Activated effector memory CD4-positive, alpha-beta T cell treated with Interleukin-2 at 50 U/mL for 16 hours (primary cell): ENCODE data around the gene PRR27.

Source experiments
- DNase-seq: peaks from one replicate; pipeline ENCODE4 v3.0.0-alpha.2; 2020

PRR27 gene

GRCh38 chr4:70153937-70154336 is at the start of gene PRR27:
Gene PRR27, plus strand, starts transcription at chr4:70154237. Its CDS starts 139 bp downstream, at chr4:70154376.
- no peak for DNase-seq

- no peak for DNase-seq
Observed at GRCh38 chr4:70110917-70111316, 43.1 kb upstream of the PRR27 start.

GRCh38 chr4:70113656-70114055 is 40.4 kb upstream of the PRR27 start:
- DNase-seq: no peak

GRCh38 chr4:70114096-70114495 is 39.9 kb upstream of the PRR27 start:
- no peak for DNase-seq

GRCh38 chr4:70120323-70120722 is 33.7 kb upstream of the PRR27 start:
- DNase-seq: no peak

GRCh38 chr4:70133473-70133872 is 20.6 kb upstream of the PRR27 start:
- DNase-seq: no peak

GRCh38 chr4:70138751-70139150 is 15.3 kb upstream of the PRR27 start:
- no peak for DNase-seq

GRCh38 chr4:70151271-70151670 is 2.8 kb upstream of the PRR27 start:
- no peak for DNase-seq

- DNase-seq: no peak
Observed at GRCh38 chr4:70152088-70152487, 1.9 kb upstream of the PRR27 start.

GRCh38 chr4:70158576-70158975 is 4.5 kb downstream of the PRR27 start:
- DNase-seq: no peak

- no peak for DNase-seq
Observed at GRCh38 chr4:70177090-70177489, 23.1 kb downstream of the PRR27 start.

- DNase-seq: no peak
Observed at GRCh38 chr4:70178075-70178660, 24.1 kb downstream of the PRR27 start.

GRCh38 chr4:70179811-70180210 is 25.8 kb downstream of the PRR27 start:
- no peak for DNase-seq

- no peak for DNase-seq
Observed at GRCh38 chr4:70181864-70182263, 27.8 kb downstream of the PRR27 start.

GRCh38 chr4:70182517-70183167 is 28.6 kb downstream of the PRR27 start:
- no peak for DNase-seq

GRCh38 chr4:70183168-70183939 is 29.3 kb downstream of the PRR27 start:
- DNase-seq: no peak

- no peak for DNase-seq
Observed at GRCh38 chr4:70183940-70184246, 29.9 kb downstream of the PRR27 start.

GRCh38 chr4:70187216-70187615 is 33.2 kb downstream of the PRR27 start:
- DNase-seq: no peak

- no peak for DNase-seq
Observed at GRCh38 chr4:70190579-70190978, 36.5 kb downstream of the PRR27 start.

- DNase-seq: no peak
Observed at GRCh38 chr4:70191647-70192046, 37.6 kb downstream of the PRR27 start.

- DNase-seq: no peak
Observed at GRCh38 chr4:70192895-70193294, 38.9 kb downstream of the PRR27 start.

- DNase-seq: no peak
Observed at GRCh38 chr4:70195425-70195824, 41.4 kb downstream of the PRR27 start, which contains the start of gene ODAM. Gene ODAM, plus strand, starts transcription at chr4:70195725. Its CDS starts 819 bp downstream, at chr4:70196544.

GRCh38 chr4:70196857-70197256 is 42.8 kb downstream of the PRR27 start:
- no peak for DNase-seq

- no peak for DNase-seq
Observed at GRCh38 chr4:70197842-70198241, 43.8 kb downstream of the PRR27 start.
